A549 (cell line): ENCODE results near the gene TNRC6C. TPM values are rescaled to one million over a fixed set of nuclear protein-coding genes. Genes with fewer than 3 reads are reported as not detected.

Experiments
- ATAC-seq, 2 experiments: fragments of 200-7000 bp in 1 of 2; fragments of >200 bp in 1 of 2; cut with Nextera tagmentation in 1 of 2; cut with Tn5 transposase in 1 of 2; 3 replicates each; pipeline versions ENCODE4 v1.8.0 to v1.9.1; 2018 to 2020; ENCODE audit warnings: mild to moderate bottlenecking in 1 of 2, moderate library complexity in 1 of 2
- CTCF ChIA-PET: fragments of 300-600 bp; sonication (Branson Sonifier 250); formaldehyde crosslinking; extraction: SDS; loops from one replicate; lab custom pipeline; 2021; ENCODE audit warnings: antibody characterized with exemption, inconsistent platforms; lab: Yijun Ruan, JAX
- POLR2A ChIA-PET: fragments of 350-600 bp; formaldehyde crosslinking; extraction: SDS; loops from one replicate; lab custom pipeline; 2021; ENCODE audit warnings: antibody characterized with exemption, inconsistent platforms; lab: Yijun Ruan, JAX
- DNase-seq, 2 experiments: peaks; one replicate each; pipeline versions ENCODE4 v3.0.0 to v3.0.0-alpha.2; 2011 to 2016; ENCODE audit warnings: low read depth in 1 of 2, low spot score in 1 of 2
- FAIRE-seq: peaks from 2 replicates; lab custom pipeline; 2011; peaks lifted over from hg19 to GRCh38; lab: Jason Lieb, UNC
- H3K27ac ChIP-seq, 2 experiments: fragments of >200 bp; sonication (Bioruptor Twin); formaldehyde crosslinking; 3 replicates each; pipeline ENCODE4 v1.5.1; 2016 to 2017
- H3K4me1 ChIP-seq: fragments of >200 bp; sonication (Bioruptor Twin); formaldehyde crosslinking; 3 replicates; pipeline ENCODE4 v1.6.1; 2016
- H3K4me2 ChIP-seq: fragments of >200 bp; sonication (Bioruptor Twin); formaldehyde crosslinking; 3 replicates; pipeline ENCODE4 v1.6.1; 2016
- H3K4me3 ChIP-seq: fragments of >200 bp; sonication (Bioruptor Twin); formaldehyde crosslinking; 3 replicates; pipeline ENCODE4 v1.5.1; 2016
- H3K9me3 ChIP-seq: fragments of >200 bp; sonication (Bioruptor Twin); formaldehyde crosslinking; 3 replicates; pipeline ENCODE4 v1.6.1; 2016
- CBX8 ChIP-seq: fragments of 200-600 bp; sonication (generic); IDR thresholded peaks from 2 replicates; pipeline ENCODE4 v1.6.1; 2016
- CEBPB ChIP-seq, 2 experiments: fragments of >200 bp in 1 of 2; sonication (Bioruptor Twin) in 1 of 2; formaldehyde crosslinking in 1 of 2; IDR thresholded peaks; 2 replicates each; pipeline ENCODE4 v1.6.1; 2012 to 2016
- EHF ChIP-seq: fragments of 250-450 bp; sonication (Bioruptor Pico); IDR thresholded peaks from 2 replicates; pipeline ENCODE4 v1.5.0; 2020; ENCODE audit warnings: mild to moderate bottlenecking
- GATA3 ChIP-seq: IDR thresholded peaks from 2 replicates; pipeline ENCODE4 v1.6.1; 2012; ENCODE audit warnings: borderline replicate concordance
- HDAC2 ChIP-seq: fragments of 200-600 bp; sonication (generic); IDR thresholded peaks from 2 replicates; pipeline ENCODE4 v1.6.1; 2016
- KDM5A ChIP-seq: fragments of 200-600 bp; sonication (generic); IDR thresholded peaks from 2 replicates; pipeline ENCODE4 v1.6.1; 2016; ENCODE audit warnings: antibody characterized with exemption, mild to moderate bottlenecking
- NPAS2 ChIP-seq: fragments of 250-450 bp; sonication (Bioruptor Pico); IDR thresholded peaks from 2 replicates; pipeline ENCODE4 v1.8.0; 2022; ENCODE audit warnings: mild to moderate bottlenecking, moderate library complexity, borderline replicate concordance
- PHF8 ChIP-seq: fragments of 200-600 bp; sonication (generic); IDR thresholded peaks from 2 replicates; pipeline ENCODE4 v1.6.1; 2016; ENCODE audit warnings: low read depth, mild to moderate bottlenecking, antibody characterized with exemption, moderate library complexity, borderline replicate concordance
- REST ChIP-seq: fragments of 200-600 bp; sonication (generic); IDR thresholded peaks from 2 replicates; pipeline ENCODE4 v1.6.1; 2016; ENCODE audit warnings: antibody characterized with exemption, mild to moderate bottlenecking, moderate library complexity
- TP53 ChIP-seq: fragments of 250-450 bp; sonication (Bioruptor Pico); IDR thresholded peaks from 2 replicates; pipeline ENCODE4 v1.5.0; 2021; ENCODE audit warnings: mild to moderate bottlenecking, moderate library complexity
- ZC3H11A ChIP-seq: fragments of 450-650 bp; IDR thresholded peaks from 2 replicates; pipeline ENCODE4 v1.6.1; 2014; ENCODE audit warnings: antibody characterized with exemption, mild to moderate bottlenecking
- ZNF302 ChIP-seq: fragments of 250-450 bp; sonication (Bioruptor Pico); IDR thresholded peaks from 2 replicates; pipeline ENCODE4 v1.9.0; 2021; ENCODE audit warnings: inconsistent platforms, mild to moderate bottlenecking, moderate library complexity
- WGBS: methylation state at CpG from one replicate; pipeline ENCODE4 v1.1.6; 2017; ENCODE audit errors: missing lambda C conversion rate; 5-methylcytosine and 5-hydroxymethylcytosine counted together
- polyA plus RNA-seq, 4 experiments: library from polyadenylated mRNA; depleted of rRNA in 3 of 4; stranded (reverse); fragments of >200 nt; fragmentation: RNase III in 1 of 4; extraction: RNeasy Plus Mini Kit Qiagen cat#74134 plus additional on column Dnase treatment in 1 of 4; gene quantifications; 2 replicates in 3 of 4; 3 replicates in 1 of 4; pipeline ENCODE4 v1.2.3, GENCODE V29; 2011 to 2017
- TF ChIP-seq, protein P1 (sequence below): fragments of 250-450 bp; sonication (Bioruptor Pico); IDR thresholded peaks from 2 replicates; pipeline ENCODE4 v1.5.0; 2021; ENCODE audit warnings: mild to moderate bottlenecking, moderate library complexity, borderline replicate concordance
- TF ChIP-seq, protein P2 (sequence below): IDR thresholded peaks from 2 replicates; pipeline ENCODE4 v1.6.1; 2012

The TNRC6C gene
- polyA plus RNA-seq, 2 of the 4 experiments (the other 2 are of a cell fraction) = 1.3 to 1.9 TPM

- TF ChIP-seq REST (no peak), HDAC2 (no peak), ZC3H11A (no peak)
Observed at GRCh38 chr17:77995146-77995852, 36.8 kb downstream of the TNRC6C start (continued).

DNA sequence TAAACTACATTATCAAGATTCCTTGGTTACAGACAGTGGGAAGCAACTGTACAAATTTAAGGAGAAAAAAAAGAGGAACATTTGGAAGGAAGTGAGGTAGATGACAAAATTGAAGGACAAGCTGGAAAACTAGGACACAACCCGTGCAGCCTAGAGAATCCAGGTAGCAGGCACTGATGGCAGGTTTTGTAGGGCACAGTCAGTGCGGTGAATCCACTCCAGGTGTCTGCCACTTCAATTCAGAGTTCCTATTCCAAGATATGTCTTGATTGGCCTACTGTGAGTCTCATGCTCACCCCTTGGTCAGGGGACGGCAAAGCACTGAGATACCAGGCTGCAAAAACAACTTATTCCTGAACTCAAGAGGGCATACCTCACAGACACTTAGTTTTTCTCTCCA, 37.8 kb downstream of the TNRC6C start:
- DNase-seq = no peak
- no peak for FAIRE-seq
- POLR2A ChIA-PET = interaction anchor here (1.6 kb wide), 1 partner anchor 38 kb away, joined by 3 read pairs; the partner anchor contains the start of gene TNRC6C
- no peaks in the 10 kb centered on the region for H3K4me1 ChIP-seq
- no peak overlapping the region for H3K4me3 ChIP-seq
- ATAC-seq = no peak; a peak in 1 of 6 replicates
- no peak overlapping the region for H3K27ac ChIP-seq
- H3K9me3 ChIP-seq = no peaks in the 10 kb centered on the region
- CTCF ChIA-PET = interaction anchor here (1.0 to 1.3 kb wide), 2 partner anchors 13 to 223 kb away, joined by 3 read pairs; no protein-coding TSS in a partner anchor
- no peak overlapping the region for H3K4me2 ChIP-seq
- TF ChIP-seq, protein P1, sequence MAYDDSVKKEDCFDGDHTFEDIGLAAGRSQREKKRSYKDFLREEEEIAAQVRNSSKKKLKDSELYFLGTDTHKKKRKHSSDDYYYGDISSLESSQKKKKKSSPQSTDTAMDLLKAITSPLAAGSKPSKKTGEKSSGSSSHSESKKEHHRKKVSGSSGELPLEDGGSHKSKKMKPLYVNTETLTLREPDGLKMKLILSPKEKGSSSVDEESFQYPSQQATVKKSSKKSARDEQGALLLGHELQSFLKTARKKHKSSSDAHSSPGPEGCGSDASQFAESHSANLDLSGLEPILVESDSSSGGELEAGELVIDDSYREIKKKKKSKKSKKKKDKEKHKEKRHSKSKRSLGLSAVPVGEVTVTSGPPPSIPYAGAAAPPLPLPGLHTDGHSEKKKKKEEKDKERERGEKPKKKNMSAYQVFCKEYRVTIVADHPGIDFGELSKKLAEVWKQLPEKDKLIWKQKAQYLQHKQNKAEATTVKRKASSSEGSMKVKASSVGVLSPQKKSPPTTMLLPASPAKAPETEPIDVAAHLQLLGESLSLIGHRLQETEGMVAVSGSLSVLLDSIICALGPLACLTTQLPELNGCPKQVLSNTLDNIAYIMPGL (CRISPR knock-in tag) = no peak
- TF ChIP-seq, protein P2, sequence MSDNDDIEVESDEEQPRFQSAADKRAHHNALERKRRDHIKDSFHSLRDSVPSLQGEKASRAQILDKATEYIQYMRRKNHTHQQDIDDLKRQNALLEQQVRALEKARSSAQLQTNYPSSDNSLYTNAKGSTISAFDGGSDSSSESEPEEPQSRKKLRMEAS = no peak
- no peak for TF ChIP-seq KDM5A
- TF ChIP-seq TP53 (CRISPR knock-in tag) = no peak
- TF ChIP-seq EHF (CRISPR knock-in tag) = no peak
- 74% methylated on average over 3 of the region's 3 CpGs for WGBS

GRCh38 chr17:77999413-78000173, 41.1 kb downstream of the TNRC6C start:
- CTCF ChIA-PET = interaction anchor here (0.7 to 1.2 kb wide), 2 partner anchors 15 to 19 kb away, joined by 3 to 5 read pairs; no protein-coding TSS in a partner anchor
- Histone ChIP-seq H3K4me1 (no peaks in the 10 kb centered on the region), H3K9me3 (no peaks in the 10 kb centered on the region), H3K4me3 (no peak overlapping the region), H3K27ac (no peak overlapping the region), H3K4me2 (no peak overlapping the region)
- no peak for TF ChIP-seq GATA3
- peak in 1 of 2 experiments; percentile 18; a peak in 1 of 4 replicates for TF ChIP-seq CEBPB (IDR thresholded peaks at IDR 0.05)
- TF ChIP-seq ZNF302 = no peak
- TF ChIP-seq NPAS2 (CRISPR knock-in tag) = no peak
- TF ChIP-seq CBX8 = no peak
- TF ChIP-seq, protein P2 = no peak
- no peak for TF ChIP-seq PHF8
- POLR2A ChIA-PET = interaction anchor here (1.0 kb wide), 1 partner anchor 41 kb away, joined by 3 read pairs; the partner anchor contains the start of gene TNRC6C
- 77% methylated on average over 7 of the region's 7 CpGs for WGBS
- FAIRE-seq (no peak), ATAC-seq (no peak), DNase-seq (no peak)
